Stimulated activated CD4-positive, alpha-beta T cell treated with anti-CD3 and anti-CD28 coated beads, Interleukin-4, amount 100 ng/mL, for 24 hours (primary cell): ENCODE results near the gene RPAP3.
"Not testable (repeated sequence)": the region's sequence is repeated elsewhere in the genome, so short reads cannot be mapped to it uniquely, and the experiment has no call there.

Experiments
- DNase-seq: peaks from one replicate; pipeline ENCODE4 v3.0.0-alpha.2; 2020

The RPAP3 gene

GRCh38 chr12:47667935-47668334 lies 37.9 kb downstream of the RPAP3 start:
- not testable (repeated sequence) for DNase-seq

GRCh38 chr12:47652521-47653234 lies 53.2 kb downstream of the RPAP3 start:
- DNase-seq: no peak

- peak; percentile 54 for DNase-seq
These were observed 54.2 kb downstream of the RPAP3 start for GRCh38 chr12:47651368-47652254.

GRCh38 chr12:47650469-47650868 lies 55.4 kb downstream of the RPAP3 start:
- DNase-seq: no peak

GRCh38 chr12:47649381-47649780 lies 56.4 kb downstream of the RPAP3 start:
- no peak for DNase-seq

- no peak for DNase-seq
These were observed 57.7 kb downstream of the RPAP3 start for GRCh38 chr12:47648056-47648579.

- DNase-seq: not testable (repeated sequence)
These were observed 63.5 kb downstream of the RPAP3 start for GRCh38 chr12:47642310-47642709.

- DNase-seq: peak; percentile 45
These were observed 68.7 kb downstream of the RPAP3 start for GRCh38 chr12:47636908-47637780.

- not testable (repeated sequence) for DNase-seq
These were observed 70.1 kb downstream of the RPAP3 start for GRCh38 chr12:47635770-47636169.

- DNase-seq: no peak
These were observed 71.7 kb downstream of the RPAP3 start for GRCh38 chr12:47634127-47634526.

- no peak for DNase-seq
These were observed 83.9 kb downstream of the RPAP3 start for GRCh38 chr12:47621960-47622359.

GRCh38 chr12:47617476-47617875 lies 88.4 kb downstream of the RPAP3 start:
- no peak for DNase-seq

- DNase-seq: no peak
These were observed 89.4 kb downstream of the RPAP3 start for GRCh38 chr12:47616440-47616839.

GRCh38 chr12:47615711-47616110 lies 90.1 kb downstream of the RPAP3 start:
- DNase-seq: no peak

- DNase-seq: no peak
These were observed 91.3 kb downstream of the RPAP3 start for GRCh38 chr12:47614521-47614920.

- DNase-seq: no peak
These were observed 92.9 kb downstream of the RPAP3 start for GRCh38 chr12:47612953-47613352.

- DNase-seq: no peak
These were observed 93.9 kb downstream of the RPAP3 start for GRCh38 chr12:47611906-47612305.
